HG03354 (cell line): ENCODE measurements around the gene COL6A5.

Experiments used
- ATAC-seq: cut with Tn5 transposase; IDR thresholded peaks from one replicate; pipeline ENCODE4 v1.9.1; 2021; ENCODE audit warnings: mild to moderate bottlenecking; ENCODE audit not compliant: unreplicated experiment, poor library complexity, severe bottlenecking

COL6A5 gene

DNA sequence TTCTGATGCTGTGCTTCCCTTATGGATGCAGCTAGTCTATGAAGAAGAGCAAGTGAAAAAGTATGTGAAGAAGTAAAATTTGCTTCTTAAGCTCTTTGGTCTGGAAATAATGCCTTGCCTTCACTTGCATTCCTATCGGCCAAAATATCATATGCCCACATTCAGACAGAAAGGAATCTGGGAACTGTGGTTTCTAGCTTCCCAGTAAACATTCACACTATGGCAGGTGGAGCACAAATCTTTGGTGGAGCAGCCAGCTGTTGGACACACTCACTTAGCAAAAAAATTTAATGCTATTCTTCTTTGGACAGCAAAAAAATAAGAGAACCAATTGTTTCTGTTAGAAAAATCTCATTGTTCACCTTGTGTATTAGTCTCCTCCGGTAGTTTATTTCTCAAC lies 159.2 kb downstream of the COL6A5 start:
- no peak for ATAC-seq

DNA sequence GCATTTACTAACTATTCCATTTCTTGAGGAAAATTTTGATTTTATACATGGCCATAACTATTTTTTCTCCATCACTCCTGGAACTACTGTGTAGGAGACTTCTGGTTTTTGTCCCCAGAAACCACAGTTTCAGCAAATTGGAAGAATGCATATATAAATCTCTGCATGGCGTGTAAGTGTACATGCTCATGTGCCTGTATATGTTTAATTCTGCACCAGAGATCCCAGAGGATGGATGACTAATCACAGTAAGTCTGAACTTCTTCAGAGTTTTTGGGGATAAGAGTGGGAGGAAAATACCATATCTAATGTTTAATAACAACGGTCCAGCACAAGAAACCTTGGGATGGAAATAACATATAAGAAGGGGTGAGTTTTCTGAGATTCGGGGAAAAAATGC lies 160.6 kb downstream of the COL6A5 start:
- ATAC-seq, result no peak

DNA sequence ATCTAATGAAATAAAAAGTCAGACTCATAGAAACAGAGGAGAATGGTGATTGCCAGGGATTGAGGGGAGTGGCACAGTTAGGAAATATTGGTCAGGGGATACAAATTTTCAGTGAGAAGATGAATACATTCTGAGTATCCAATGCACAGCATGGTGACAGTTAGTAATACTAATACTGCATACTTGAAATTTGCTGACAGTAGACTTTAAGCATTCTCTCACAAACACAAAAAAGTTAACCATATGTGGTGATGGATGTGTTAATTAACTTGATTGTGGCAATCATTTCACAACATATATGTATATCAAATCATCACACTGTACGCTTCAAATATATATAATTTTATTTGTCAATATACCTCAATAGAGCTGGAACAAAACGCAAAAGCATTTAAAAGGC lies 162.3 kb downstream of the COL6A5 start:
- ATAC-seq, result no peak

DNA sequence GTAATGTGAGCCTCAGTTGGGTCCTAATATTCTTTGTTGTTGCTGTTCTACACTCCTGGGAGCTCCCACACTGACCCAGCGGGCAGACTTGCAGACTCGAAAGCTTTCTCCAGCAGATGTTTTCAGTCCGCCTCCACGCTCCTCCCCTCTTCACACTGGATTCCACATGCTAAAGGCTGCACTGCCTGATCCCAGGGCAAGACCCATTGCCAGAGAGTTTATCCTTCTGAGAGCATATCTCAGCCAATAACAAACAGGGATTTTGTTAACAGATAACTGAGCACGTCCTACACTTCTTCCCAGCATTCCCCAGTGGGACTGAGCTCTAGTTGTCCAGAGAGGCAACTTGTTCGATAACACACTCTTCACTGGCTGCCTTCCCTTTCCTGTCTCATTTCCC lies 163.5 kb downstream of the COL6A5 start:
- ATAC-seq, result no peak

DNA sequence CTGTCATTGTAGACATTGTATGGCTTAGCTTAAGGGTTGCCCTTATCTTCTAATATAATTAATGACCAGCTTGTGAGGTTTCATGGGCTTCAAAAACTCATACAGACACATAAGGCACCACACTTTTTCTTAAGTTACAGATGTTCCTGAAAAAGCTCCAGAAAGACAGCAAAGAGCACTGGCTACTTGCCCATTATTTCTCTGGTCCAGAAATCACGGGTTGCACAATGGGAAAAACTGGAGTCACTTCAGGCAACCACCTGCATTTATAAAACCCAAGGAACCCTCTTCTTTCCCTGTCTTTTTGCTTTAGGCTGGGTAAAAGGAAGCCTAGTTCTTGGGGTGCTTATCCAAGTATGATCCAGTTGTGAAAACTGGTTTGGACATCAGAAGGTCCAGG lies 169.2 kb downstream of the COL6A5 start:
- ATAC-seq, result no peak

DNA sequence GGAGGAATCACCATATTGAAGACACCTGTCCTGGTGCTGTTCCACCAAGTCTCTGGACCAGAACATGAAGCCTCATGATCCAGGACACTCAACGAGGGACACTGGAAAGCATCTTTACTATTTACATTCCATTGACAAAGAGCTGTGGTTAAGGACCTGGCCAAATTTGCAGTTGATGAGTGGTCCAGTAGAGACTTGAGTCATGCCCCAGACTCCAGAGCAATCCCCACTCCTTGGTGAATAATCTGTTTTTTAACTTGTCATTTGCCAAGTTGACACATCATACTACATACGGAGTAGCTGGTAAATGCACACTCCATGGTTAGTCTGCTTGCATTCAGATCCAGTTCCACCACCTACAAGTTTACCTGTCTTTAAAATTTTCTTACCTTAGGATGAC lies 170.3 kb downstream of the COL6A5 start:
- no peak for ATAC-seq

DNA sequence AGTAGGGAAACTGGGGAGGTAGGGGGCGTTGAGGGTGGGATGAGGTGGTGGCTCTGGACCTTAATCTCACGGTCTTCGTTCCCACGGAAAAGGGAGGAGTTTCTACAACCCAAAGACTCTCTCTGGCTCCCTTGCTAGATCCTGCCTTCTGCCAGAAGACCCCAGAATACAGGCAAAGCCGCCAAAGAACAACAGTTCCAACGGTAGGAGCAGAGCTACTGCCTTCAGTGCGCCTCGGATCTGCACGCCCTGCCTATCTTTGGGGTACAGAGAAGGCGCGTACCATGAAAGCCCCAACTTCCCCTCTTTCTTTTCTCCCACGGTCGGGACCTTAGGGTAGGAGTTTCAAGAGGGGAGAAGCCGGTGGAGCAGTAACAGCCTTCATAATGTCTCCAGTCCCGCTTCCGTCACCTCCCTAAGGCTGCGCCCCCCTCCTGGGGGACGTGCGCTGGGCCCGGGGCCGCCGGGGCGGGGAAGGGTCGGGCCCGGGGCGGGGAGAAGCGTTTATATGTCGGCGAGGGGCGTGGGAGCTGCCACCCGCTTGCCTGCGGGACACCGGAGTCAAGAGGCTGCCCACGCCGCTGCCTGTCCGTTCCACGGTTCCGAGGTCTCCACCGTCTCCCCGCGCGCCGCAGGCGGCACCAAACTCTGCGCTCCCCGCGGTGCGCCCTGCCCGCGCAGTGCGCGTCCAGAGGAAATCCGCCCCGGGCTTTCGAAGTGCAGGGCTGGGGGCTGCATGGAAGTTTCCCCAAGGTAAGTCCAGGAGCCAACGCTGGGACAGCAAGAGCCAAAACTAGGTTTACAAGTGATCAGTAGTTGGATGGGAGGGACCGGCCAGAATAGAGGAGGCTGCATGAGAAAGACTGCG lies 171.4 kb downstream of the COL6A5 start, which contains the start of gene COL6A6:
TSS of gene COL6A6 (plus strand) at position 533 of the 868 bp plus-strand sequence. CDS start 43,188 bp downstream, outside the sequence.
- ATAC-seq, result no peak

DNA sequence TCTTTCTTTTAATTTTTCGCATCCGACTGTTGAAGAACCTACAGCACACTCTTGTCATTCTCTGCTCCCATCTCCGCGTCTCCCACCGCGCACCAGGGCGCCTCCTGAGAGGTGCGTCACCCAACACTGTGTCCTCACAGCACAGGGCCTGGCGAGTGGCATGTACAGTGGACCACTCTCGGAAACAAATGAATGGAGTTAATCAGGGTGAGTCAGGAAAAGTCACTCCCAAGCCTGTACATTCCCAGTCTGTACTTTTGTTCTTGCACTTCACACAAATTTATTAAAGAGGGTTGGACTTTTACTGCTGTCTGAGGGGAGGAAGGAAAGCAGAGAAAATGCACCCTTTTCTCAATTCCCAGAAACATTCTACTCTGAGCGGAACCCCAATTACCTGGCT lies 172.1 kb downstream of the COL6A5 start:
- ATAC-seq, result no peak

DNA sequence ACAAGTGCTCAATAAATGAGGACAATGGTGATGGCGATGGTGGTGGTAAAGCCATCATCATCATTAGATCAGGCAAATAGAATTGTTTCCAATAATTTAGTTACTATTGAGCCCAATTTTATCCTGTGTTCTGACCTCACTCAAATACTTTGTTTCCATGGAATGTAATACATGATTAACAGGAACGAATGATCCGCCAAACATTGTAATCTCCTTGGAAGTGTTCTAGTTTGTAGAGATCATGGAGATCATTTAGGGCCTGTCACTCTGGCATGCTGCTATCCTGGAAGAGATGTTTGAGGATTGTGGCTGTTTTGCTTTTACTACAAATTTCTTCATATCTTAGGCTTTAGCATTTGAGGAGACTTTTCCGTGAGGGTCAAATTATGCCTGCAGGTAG lies 174.3 kb downstream of the COL6A5 start:
- ATAC-seq, result no peak

DNA sequence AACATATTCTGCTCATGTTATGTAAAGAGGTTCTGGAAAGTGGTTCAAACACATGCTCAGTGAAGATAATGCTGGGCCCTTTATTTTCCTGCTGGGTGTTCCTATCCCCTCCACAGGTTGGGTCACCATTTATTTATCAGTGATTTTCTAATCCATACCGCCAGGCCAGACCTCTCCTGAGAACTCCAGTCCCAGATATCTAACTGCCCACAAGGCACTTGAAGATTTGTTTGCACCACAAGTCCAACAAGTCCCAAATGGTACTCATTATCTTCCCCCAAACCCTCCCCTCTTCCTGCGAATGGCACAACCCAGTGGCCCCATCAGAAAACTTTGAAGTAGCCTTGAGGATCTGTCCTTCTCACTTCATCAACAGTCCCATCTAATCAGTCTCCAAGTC lies 176.9 kb downstream of the COL6A5 start:
- ATAC-seq, result no peak

DNA sequence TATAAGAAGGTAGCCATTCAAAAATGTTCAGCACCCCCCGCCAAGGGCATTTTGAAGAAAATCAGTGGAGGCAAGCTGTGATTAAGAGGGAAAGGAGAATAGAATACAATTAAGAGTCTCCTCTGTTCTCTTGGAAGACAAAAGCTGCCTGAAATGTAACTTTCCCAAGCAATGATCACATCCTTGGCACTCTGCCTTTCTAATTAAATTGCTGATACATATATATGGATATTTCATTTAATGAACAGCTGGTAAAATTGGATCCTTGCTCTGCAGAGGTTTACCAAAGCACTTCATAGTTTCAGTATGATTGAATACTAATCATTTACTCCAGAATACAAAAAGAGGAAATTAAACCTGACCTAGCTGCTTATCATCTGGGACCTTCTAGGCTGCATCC lies 182.0 kb downstream of the COL6A5 start:
- ATAC-seq, result no peak

DNA sequence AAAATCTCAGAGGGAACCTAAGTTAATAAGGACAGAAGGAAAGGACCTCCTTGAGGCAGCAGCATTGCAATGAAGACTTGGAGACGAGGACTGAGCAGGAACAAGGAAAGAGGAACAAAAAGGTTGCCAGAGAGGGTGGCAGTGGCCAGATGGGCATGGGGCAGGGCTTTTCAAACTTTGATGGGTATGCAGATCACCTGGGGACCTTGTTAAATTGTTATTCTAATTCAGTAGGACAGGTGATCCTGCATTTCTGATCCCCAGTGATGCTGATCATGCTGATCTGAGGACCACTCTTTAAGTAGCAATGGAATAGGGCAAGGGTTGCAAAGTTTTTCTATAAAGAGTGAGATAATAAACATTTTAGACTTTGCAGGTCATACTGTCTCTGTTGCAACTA lies 182.6 kb downstream of the COL6A5 start:
- no peak for ATAC-seq

DNA sequence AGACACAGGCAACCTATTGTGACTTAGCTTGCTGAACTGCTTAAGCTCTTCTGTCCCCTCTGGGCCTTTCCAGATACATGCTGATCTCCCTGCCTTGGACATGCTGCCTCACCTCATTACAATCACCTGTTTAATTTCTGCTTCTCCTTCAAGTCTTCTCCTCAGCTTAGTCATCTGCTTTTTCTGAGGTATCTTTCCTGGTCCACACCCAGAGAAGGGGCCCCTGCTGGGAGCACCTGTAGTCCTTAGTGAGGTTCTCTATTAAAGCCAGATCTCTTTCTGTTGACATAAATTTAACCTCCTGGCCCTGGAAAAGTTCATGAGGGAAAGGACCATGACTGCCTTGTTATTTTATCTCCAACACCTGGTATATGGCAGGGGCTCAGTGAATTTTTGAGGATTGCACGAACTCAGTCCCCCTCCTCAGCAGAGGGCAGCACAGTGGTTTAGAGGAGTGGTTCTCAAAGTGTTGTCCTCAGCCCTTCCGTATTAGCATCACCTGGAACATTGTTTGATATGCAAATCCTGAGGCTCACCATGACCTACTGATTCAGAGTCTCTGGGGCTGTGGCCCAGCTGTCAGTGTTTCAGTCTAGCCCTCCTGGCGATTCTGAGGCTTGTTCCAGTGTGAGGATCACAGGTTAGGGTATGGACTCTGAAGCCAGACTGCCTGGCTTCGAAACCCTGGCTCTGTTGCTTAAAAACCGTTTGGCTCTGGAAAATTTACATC lies 184.2 kb downstream of the COL6A5 start:
- ATAC-seq, result no peak

DNA sequence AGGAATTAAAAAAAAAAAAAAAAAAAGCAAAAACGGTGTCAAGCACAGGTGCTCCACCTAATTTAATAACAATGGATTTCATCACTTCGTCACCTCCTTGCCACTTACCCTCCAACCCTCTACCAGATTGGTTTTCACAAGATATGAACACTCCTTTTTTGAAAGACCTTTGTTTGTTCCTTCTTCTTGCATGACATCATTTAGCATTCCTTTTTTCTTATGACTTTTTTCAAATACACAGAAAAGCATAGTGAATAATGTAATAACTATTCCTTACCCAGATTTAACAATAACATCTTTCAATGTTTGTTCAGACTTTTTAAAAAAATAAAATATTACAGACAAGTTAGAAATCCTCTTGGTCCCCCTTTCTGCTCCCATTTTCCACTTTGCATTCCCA lies 187.8 kb downstream of the COL6A5 start:
- ATAC-seq, result no peak
